Epidermal melanocyte (primary cell): ENCODE results near the gene TEX264.

Source experiments
- DNase-seq: peaks from one replicate; pipeline ENCODE4 v3.0.0; 2011; ENCODE audit warnings: low spot score; ENCODE audit not compliant: insufficient read length

The TEX264 gene

DNA sequence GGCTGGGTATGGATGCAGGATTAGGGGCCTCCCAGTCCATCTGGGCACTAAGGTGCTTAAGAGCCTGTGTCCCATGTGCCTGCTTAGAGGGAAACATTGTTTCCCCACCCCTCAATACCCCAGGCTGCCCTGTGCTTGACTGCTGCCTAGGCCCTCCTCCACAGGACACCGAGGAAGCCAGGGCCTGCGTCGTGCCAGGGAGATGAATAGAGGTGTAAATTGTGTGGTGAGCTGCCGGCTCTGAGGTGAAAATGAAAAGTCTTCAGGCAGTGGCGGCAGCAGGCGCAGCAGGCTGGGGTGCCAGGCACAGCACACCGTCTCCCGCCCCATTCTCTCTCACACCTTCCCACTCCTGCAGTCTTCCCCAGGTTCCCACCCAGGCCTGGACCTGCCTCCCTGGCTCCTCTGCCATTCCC, 21.9 kb downstream of the TEX264 start:
- no peak for DNase-seq

DNA sequence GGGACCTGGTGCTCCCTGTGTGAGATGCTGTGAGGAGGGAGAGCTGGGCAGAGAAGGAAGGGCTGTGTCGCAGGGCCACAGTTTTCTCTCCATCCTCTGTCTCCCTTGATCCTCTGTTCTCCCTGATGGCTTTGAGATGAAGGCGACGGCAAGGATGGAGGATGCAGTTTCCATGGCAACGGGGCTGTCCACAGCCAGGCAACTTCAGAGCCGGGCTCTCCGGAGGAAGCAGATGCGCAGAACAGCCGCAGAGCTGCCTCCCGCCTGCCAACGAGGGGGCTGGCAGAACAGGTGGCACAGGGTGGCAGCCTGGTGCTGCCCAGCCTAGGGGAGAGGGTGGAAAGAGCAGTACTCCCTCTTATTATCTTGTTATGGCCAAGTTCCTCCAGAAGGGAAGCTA, 25.9 kb downstream of the TEX264 start:
- no peak for DNase-seq

DNA sequence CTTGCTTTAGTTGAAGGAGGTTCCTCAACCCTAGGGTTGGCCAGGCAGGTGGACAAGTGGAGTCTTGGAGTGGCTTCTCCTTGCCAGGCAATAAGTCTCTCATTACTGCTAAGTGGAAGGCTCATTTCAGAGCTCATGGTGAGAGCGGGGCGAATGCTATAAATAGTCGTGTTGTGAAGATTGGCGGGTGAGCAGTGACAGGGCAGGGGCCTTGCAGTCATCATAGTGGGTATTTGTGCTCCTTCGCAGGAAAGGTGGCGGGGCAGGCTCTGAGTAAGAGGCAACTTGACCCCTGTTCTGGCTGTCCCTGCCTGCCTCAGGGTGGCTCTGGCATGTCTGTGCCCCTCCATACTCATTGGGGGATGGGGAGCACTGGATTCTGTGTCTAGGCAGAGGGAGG, 27.2 kb downstream of the TEX264 start:
- DNase-seq = no peak

DNA sequence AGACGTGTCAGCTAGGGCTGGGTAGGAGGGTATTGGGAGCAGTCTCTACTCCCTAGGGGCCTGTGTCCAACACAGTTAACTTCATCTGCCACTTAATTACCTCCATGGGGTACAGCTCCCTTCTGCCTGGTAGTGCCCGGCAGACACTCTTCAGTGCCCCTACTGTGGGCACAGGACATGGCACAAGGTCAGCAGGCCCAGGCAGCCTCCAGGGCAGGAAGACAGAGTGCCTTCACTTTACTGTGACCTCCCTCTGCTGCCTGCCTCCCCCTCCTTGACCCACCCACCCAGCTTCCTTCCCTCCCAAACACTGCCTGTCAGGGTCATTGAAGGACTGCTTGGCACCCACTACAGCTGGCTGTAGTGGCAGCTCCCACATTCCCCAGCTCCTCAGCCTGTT, 29.4 kb downstream of the TEX264 start:
- DNase-seq = no peak

DNA sequence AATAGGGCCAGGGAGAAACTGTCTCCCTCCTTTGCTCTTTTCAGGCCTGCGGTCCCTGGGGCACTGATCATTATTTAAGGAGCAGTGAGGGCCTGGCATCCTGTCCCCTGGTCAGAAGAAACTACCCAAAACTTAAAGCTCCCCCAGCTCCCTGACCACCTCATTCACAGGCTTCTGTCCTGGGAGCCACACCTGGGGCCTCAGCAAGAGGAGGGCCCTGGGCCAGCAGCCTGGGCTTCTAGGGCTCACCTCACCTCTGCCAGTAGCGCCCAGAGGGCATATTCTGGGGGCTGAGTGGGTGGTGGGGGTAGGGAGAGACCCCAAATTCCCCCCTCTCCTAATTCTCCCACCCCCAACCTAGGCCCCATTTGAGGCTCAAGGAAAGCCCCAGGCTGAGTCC, 31.1 kb downstream of the TEX264 start:
- DNase-seq = no peak

DNA sequence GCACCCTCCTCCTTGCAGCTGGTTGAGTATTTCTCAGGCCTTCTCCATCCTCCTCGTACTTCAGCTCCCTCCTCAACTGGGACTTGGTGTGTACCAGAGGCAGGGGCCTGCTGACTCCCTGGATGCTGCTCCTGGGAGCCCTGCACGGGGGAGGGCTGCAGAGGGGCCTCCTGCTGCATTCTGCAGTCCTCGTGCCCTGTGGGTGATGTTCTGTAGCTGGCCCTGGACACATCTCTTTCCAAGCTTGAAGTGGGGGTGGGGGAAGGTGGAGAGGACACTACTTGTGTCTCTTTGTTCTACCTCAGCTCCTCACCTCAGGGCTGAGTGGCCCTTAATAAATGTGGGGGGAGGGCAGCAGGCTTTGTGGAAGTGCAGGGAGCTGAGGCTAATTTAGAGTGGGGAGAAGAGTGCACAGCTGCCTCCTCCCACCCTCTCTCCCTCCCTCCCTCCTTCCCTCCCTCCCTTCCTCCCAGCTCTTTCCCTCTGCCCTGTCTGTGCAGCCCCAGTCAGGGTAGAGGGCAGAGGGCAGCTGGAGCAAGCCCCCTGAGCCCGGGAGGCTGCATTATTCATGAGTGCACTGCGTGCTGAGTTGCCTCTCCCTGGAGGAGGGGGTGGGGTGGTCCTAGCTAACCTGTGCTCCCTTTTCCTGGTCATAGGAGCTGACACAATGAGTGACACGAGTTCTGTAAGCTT, 32.2 kb downstream of the TEX264 start:
- DNase-seq = no peak

DNA sequence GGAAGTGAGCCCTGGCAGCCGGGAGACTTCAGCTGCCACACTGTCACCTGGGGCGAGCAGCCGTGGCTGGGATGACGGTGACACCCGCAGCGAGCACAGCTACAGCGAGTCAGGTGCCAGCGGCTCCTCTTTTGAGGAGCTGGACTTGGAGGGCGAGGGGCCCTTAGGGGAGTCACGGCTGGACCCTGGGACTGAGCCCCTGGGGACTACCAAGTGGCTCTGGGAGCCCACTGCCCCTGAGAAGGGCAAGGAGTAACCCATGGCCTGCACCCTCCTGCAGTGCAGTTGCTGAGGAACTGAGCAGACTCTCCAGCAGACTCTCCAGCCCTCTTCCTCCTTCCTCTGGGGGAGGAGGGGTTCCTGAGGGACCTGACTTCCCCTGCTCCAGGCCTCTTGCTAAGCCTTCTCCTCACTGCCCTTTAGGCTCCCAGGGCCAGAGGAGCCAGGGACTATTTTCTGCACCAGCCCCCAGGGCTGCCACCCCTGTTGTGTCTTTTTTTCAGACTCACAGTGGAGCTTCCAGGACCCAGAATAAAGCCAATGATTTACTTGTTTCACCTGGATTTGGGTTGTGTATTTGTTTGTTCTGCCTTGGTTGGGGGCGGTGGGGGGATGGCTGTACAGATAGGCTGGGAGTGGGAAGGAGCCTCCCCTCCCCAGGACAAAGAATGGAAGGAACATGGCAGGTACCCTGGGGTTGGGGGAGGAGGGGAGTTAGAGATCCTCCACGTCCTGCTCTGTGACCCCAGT, 32.9 kb downstream of the TEX264 start:
- no peak for DNase-seq

DNA sequence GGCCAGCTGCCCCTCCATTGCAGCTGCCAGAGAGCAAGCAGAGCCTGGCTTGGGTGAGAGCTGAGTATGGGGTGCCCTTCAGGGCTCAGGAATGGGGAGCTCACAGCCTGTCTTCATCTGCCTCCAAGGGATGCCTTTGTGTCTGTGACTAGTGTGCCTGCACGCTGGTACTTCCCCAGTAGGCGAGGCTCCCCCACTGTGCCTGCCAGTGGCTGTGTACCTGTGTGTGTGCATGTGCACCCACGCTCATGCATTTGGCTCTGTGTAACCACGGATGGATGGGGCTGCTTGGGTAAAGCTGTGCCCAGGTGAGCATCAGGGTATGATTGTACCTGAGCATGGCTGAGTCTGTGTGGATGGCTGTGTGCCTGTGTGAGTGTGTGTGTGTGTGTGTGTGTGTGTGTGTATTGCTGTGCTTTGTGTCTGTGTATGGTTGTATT, 33.5 kb downstream of the TEX264 start:
- DNase-seq = no peak

DNA sequence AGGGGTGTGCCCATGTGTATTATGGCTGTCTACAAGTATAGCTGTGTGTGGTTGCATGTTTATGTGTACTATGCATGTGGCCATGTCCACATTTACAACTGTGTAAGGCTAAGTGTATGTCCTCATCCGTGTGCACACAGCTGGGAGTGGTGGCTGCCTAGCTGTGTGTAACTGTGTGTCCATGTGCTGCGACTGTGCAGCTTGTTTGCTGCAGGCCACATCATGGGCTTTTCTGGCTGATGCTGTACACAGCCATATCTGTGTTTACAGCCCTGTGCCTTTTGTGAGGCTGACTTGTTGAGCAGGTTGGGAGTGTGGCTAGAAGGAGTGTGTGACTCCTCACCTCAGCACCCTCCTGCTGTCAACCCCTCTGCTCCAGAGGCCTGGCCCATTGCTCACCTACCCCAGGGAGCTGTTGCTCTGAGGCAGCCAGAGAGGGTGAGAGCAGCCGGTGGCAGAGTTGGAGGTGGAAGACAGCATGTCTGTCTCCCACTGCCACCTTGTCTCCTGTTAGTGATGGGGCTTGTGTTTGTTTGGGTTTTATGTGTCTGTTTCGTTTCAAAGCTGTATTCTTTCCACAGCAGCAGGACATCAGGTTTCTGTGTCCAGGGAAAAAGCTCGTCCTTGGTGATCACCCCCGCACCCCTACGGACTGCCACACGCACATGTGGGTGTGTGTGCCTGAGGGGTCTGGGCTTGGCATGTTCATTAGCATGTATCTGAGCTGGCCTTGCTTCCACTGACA, 34.4 kb downstream of the TEX264 start:
- peak; percentile 9 for DNase-seq

DNA sequence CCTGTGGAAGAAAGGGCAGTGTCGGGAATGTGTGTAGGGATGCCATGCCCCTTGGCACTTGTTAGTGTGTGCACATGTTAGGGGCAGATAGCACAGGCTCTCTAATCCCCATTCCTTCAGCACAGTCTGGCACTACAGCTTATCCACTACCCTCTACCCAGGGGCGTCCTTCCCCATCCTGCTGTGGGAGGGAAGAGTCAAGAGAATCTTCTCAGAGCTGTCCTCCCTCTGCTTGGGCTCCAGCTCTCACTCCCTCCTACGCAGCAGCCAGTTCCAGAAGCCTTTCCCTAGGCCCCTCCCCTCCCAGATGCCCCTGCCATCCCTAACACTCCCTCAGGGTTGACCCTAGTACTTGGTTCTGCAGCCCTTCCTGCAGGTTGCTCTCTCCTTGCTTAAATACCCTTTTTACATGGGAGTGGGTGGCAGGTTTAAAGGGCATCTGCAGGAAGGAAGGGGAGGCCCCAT, 35.0 kb downstream of the TEX264 start:
- peak; percentile 15 for DNase-seq

DNA sequence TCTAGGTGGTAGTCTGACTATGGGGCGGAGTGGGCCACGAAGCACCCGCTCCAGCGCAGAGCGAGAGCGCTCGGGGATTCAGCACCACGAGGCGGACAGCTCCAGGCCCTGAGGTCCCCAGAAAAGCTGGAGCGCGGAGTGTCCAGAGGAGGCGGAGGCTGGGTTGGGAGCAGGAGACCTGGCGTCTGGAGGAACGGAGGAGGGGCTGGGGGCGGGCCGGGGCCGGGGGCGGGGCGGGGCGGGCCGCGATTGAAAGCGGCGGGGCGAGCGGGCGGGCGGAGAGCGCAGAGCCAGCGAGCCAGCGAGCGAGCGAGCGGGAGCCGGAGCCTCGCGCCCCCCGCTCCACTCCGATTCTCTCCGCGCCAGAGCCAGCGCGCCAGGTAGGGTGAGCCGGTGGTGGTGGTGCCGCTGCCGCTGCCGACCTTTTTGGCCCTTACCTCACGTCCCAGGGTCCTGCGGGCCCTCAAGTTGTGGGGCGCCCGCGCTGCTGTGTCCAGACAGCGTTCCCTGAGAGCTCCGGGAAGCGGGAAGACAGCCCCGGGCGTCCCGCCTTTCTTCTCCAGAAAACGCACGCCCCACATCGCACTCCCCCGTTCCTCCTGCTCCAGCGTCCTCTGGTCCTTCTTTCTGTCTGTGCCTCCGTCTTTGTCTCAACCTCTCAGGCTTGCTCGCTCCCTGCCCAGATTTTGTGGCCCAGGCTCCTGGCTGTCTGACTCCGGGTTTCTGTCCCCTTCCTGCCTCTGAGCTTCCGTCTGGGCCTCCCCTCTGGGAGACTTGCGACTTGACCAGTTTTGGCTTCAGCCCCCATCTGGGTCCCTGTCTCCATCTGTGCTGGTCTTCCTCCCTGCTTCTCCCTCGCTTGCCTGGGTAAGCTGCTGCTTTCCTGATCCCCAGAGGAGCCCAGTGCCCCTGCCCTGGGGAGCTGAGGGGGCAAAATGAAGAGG, 36.0 kb downstream of the TEX264 start, which contains the start of gene GRM2:
TSS of gene GRM2 (plus strand) at position 281 of the 944 bp plus-strand sequence. CDS start 1,916 bp downstream, outside the sequence.
- DNase-seq = peak; percentile 91

DNA sequence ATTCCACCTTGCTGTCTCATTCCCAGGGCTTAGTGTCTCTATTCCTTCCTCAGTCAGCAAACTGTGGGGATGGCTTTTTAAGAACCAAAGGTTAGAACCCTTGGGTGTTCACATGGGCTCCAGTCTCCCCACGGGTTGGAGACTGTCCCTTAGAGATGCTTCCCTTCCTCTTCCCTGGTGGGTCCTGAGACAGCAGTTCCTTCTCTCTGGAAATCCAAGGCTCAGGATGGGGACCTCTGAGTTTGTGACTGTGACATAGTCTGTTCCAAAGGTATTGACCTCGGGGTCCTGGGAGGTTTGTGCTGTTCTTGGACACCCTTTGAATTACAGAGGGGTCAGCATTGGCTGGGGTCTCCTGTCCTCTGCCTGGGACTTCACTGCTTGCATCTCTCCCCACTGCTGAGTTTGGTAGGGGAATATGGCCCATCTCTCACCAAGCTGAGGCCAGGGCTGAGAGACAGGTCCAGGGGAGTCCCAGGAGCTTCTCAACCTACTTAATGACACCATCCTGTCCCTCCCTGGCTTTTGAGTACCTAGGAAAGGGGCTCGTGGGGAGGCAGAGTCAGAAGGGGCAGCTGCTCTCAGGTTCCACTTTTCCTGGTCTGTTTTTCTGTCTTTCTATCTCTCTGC, 37.3 kb downstream of the TEX264 start:
- peak; percentile 11 for DNase-seq

DNA sequence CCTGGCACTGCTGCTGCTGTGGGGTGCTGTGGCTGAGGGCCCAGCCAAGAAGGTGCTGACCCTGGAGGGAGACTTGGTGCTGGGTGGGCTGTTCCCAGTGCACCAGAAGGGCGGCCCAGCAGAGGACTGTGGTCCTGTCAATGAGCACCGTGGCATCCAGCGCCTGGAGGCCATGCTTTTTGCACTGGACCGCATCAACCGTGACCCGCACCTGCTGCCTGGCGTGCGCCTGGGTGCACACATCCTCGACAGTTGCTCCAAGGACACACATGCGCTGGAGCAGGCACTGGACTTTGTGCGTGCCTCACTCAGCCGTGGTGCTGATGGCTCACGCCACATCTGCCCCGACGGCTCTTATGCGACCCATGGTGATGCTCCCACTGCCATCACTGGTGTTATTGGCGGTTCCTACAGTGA, 38.0 kb downstream of the TEX264 start:
- no peak for DNase-seq

DNA sequence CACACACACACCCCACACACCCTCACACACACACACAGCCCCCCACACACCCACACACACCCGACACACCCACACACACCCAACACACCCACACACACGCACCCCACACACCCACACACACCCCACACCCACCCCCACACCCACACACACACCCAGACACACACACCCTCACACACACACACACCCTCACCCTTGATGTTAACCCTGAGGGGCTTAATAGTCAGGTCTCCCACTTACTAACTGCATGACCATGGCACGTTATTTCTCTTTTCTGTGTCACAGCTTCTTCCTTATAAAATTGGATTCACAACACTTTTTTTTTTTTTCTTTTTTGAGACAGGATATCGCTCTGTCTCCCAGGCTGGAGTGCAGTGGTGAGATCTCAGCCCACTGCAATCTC, 38.6 kb downstream of the TEX264 start:
- DNase-seq = no peak

DNA sequence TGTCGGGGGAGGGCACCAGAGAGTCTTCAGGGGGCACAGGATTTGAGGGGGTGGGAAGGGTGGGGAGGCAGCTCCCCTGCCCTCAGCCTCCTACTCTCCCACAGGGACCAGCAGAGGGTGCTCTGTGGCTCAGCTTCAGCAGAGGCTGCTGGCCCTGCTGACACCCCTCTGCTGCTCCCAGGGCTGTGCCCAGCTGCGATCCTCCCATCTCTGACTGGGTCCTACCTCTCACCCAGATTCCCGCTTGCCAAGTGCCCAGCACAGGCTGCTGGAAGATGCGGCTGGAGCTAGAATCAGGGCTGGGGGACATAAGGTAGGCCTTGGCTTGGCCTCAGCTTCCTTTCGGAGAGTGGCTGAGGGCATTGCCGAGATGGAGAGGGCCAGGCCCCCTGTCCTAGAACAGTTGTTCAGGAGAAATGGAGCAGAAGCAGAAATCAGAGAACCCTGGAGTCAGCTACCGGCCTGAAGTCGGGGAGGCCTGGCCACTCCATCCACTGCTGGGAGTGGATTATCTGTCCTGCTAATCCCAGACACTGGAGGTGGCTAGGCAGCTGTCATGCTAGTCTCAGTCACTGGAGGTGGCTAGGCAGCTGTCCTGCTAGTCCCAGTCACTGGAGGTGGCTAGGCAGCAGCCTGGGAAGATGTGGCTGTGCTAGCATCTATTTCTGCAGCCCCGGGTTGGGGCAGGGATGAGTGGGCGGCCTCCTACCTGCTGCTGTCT, 39.7 kb downstream of the TEX264 start:
- peak; percentile 4 for DNase-seq

DNA sequence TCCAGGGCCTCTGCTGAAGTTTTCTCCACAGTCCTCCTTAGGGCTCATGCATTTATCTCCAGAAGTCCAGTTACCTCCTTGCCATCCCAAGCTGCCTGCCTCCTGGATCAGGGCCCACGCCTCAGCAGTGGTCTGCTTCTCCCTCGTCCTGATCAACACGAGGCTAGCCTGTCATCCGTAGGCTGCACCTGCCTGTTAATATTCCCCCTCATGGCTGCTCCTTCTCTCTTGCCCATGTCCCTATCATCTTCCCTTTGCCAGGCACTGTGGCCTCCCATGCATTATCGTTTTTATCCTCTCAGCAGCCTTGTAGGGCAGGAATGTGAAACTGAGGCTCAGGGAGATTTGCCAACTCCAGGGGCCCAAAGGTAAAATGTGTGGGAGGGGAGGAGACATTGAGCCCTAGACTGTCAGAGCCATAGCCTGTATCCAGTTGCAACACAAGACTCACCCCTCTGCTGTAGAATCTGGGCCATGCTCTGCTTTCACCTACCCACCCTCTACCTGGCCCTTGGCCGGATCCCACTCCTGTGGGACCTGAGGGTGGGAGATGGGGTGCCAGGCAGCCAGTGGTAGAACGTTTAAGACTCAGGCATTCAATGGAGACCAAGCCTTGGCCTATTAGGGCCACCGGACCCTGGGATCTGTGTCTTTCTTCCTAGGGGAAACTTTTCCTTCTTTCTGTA, 40.4 kb downstream of the TEX264 start:
- peak; percentile 7 for DNase-seq

DNA sequence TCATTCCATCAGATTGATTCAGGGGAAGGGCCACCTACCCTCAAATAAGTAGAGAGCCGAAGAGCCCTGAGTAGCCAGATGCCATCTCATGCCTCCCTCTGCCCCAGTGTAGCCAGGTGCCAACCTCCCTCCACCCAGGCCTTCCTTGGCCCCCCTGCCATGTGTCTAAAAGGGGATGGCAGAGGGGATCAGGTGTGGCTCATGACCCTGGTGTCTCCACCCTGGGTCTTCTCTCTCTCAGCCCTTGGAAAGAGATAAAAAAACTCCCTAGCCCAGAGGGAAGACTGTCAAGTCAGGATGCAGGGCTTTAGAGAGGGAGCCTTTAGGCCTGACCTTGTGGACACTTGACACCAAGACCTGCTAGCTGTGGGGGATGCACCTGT, 41.0 kb downstream of the TEX264 start:
- no peak for DNase-seq

DNA sequence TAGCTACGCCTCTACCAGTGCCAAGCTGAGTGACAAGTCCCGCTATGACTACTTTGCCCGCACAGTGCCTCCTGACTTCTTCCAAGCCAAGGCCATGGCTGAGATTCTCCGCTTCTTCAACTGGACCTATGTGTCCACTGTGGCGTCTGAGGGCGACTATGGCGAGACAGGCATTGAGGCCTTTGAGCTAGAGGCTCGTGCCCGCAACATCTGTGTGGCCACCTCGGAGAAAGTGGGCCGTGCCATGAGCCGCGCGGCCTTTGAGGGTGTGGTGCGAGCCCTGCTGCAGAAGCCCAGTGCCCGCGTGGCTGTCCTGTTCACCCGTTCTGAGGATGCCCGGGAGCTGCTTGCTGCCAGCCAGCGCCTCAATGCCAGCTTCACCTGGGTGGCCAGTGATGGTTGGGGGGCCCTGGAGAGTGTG, 41.5 kb downstream of the TEX264 start:
- DNase-seq = peak; percentile 10

DNA sequence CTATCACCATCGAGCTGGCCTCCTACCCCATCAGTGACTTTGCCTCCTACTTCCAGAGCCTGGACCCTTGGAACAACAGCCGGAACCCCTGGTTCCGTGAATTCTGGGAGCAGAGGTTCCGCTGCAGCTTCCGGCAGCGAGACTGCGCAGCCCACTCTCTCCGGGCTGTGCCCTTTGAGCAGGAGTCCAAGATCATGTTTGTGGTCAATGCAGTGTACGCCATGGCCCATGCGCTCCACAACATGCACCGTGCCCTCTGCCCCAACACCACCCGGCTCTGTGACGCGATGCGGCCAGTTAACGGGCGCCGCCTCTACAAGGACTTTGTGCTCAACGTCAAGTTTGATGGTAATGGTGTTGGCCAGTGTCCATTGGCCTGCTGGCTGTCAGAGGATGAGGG, 41.9 kb downstream of the TEX264 start:
- DNase-seq = no peak
